ENCODE results near the gene SLC13A2. TPM values are rescaled to one million over a fixed set of nuclear protein-coding genes. Genes with fewer than 3 reads are reported as not detected.

Gene SLC13A2
- total and polyA plus RNA-seq, 2 experiments from 2014 or later, result not detected

DNA sequence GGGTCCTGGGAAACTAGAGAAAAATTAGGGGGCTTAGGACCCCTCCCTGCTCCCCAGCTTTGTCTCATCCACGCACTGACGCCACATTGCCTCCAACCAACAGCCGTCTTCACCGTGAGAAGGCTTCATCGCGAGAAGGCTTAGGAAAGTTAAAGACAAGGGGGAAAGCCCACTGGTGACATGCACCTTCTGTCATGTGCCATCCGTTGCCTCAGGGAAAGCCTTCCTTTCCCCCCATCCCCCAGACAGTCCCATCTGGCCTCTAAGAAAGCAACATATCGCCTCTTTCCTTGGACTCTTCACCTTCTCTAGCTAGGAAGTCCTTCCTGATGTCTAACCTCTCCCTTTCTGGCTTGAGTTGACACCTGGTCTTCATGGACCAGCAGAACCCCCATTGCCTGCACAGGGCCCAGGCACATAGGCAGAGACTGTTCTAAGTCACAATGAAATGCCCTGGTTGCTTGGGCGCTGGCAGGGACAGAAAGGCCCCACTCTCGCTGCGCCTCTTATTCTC is 34.8 kb downstream of the SLC13A2 start (continued):
- TF ChIP-seq, protein P1, sequence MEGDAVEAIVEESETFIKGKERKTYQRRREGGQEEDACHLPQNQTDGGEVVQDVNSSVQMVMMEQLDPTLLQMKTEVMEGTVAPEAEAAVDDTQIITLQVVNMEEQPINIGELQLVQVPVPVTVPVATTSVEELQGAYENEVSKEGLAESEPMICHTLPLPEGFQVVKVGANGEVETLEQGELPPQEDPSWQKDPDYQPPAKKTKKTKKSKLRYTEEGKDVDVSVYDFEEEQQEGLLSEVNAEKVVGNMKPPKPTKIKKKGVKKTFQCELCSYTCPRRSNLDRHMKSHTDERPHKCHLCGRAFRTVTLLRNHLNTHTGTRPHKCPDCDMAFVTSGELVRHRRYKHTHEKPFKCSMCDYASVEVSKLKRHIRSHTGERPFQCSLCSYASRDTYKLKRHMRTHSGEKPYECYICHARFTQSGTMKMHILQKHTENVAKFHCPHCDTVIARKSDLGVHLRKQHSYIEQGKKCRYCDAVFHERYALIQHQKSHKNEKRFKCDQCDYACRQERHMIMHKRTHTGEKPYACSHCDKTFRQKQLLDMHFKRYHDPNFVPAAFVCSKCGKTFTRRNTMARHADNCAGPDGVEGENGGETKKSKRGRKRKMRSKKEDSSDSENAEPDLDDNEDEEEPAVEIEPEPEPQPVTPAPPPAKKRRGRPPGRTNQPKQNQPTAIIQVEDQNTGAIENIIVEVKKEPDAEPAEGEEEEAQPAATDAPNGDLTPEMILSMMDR (conservative IDR thresholded peaks at IDR 0.05; ENCODE audit: low read depth in 2 of 2), result no peak
- TF ChIP-seq EZH2phosphoT487 (IDR thresholded peaks at IDR 0.05; ENCODE audit: unreplicated experiment), result no peak
- TF ChIP-seq JUNB (IDR thresholded peaks at IDR 0.05; ENCODE audit: unreplicated experiment), result no peak
- TF ChIP-seq EZH2 (IDR thresholded peaks at IDR 0.05; ENCODE audit: low read depth, unreplicated experiment), result no peak
- no peak for TF ChIP-seq ZNF114 (CRISPR knock-in tag; IDR thresholded peaks at IDR 0.05)
- TF ChIP-seq, protein P2, sequence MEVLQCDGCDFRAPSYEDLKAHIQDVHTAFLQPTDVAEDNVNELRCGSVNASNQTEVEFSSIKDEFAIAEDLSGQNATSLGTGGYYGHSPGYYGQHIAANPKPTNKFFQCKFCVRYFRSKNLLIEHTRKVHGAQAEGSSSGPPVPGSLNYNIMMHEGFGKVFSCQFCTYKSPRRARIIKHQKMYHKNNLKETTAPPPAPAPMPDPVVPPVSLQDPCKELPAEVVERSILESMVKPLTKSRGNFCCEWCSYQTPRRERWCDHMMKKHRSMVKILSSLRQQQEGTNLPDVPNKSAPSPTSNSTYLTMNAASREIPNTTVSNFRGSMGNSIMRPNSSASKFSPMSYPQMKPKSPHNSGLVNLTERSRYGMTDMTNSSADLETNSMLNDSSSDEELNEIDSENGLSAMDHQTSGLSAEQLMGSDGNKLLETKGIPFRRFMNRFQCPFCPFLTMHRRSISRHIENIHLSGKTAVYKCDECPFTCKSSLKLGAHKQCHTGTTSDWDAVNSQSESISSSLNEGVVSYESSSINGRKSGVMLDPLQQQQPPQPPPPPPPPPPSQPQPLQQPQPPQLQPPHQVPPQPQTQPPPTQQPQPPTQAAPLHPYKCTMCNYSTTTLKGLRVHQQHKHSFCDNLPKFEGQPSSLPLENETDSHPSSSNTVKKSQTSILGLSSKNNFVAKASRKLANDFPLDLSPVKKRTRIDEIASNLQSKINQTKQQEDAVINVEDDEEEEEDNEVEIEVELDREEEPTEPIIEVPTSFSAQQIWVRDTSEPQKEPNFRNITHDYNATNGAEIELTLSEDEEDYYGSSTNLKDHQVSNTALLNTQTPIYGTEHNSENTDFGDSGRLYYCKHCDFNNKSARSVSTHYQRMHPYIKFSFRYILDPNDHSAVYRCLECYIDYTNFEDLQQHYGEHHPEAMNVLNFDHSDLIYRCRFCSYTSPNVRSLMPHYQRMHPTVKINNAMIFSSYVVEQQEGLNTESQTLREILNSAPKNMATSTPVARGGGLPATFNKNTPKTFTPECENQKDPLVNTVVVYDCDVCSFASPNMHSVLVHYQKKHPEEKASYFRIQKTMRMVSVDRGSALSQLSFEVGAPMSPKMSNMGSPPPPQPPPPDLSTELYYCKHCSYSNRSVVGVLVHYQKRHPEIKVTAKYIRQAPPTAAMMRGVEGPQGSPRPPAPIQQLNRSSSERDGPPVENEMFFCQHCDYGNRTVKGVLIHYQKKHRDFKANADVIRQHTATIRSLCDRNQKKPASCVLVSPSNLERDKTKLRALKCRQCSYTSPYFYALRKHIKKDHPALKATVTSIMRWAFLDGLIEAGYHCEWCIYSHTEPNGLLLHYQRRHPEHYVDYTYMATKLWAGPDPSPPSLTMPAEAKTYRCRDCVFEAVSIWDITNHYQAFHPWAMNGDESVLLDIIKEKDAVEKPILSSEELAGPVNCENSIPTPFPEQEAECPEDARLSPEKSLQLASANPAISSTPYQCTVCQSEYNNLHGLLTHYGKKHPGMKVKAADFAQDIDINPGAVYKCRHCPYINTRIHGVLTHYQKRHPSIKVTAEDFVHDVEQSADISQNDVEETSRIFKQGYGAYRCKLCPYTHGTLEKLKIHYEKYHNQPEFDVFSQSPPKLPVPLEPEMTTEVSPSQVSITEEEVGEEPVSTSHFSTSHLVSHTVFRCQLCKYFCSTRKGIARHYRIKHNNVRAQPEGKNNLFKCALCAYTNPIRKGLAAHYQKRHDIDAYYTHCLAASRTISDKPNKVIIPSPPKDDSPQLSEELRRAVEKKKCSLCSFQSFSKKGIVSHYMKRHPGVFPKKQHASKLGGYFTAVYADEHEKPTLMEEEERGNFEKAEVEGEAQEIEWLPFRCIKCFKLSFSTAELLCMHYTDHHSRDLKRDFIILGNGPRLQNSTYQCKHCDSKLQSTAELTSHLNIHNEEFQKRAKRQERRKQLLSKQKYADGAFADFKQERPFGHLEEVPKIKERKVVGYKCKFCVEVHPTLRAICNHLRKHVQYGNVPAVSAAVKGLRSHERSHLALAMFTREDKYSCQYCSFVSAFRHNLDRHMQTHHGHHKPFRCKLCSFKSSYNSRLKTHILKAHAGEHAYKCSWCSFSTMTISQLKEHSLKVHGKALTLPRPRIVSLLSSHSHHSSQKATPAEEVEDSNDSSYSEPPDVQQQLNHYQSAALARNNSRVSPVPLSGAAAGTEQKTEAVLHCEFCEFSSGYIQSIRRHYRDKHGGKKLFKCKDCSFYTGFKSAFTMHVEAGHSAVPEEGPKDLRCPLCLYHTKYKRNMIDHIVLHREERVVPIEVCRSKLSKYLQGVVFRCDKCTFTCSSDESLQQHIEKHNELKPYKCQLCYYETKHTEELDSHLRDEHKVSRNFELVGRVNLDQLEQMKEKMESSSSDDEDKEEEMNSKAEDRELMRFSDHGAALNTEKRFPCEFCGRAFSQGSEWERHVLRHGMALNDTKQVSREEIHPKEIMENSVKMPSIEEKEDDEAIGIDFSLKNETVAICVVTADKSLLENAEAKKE (CRISPR knock-in tag; IDR thresholded peaks at IDR 0.05), result no peak
- no peak for TF ChIP-seq STAT1 (IDR thresholded peaks at IDR 0.05; ENCODE audit: unreplicated experiment)

DNA sequence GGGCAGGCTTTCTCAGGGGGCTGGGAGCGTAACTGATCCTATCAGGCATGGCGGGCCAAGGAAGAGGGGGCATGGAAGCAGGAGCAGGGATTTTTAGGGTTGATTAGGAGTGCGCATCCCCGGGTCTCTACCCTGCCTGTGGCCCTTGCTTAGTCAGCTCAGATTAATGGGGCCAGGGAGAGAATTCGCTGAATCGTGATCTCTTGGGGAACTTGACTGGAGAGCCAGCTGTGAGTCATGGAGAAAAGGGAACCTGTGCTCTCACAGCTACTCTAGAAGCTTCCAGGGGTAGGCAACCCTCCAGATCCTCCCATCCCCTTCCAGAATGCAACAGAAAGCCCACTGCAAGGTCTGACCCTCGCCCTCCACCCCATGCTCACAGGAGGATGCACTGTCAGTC is 36.3 kb downstream of the SLC13A2 start:
- no peaks in the 10 kb centered on the region for H4K20me1 ChIP-seq (replicated peaks; ENCODE audit: insufficient read depth)
- H3K27ac ChIP-seq (ENCODE audit: low read depth), result no peak overlapping the region
- 0 out of 2 replicates have a peak, but pooled peaks cover 6% of the 10 kb centered on the region for H3K27me3 ChIP-seq (ENCODE audit: insufficient read depth)
- H3F3A ChIP-seq (replicated peaks; ENCODE audit: low read depth), result no peaks in the 10 kb centered on the region
- H3K9me2 ChIP-seq (ENCODE audit: insufficient read depth), result no peaks in the 10 kb centered on the region
- Mint-ChIP-seq H3K4me1 (peaks cover 18% of the 10 kb centered on the region), H3K27me3 (ENCODE audit: insufficient read depth, low read depth, poor library complexity) (peaks cover 11% of the 10 kb centered on the region), H3K27ac (no peak overlapping the region), H3K4me3 (no peak overlapping the region), H3K9me3 (no peaks in the 10 kb centered on the region), H3K36me3 (ENCODE audit: low read depth) (no peaks in the 10 kb centered on the region)
- no peak for DNase-seq (ENCODE audit: low spot score)
- no peaks in the 10 kb centered on the region for H3K36me3 ChIP-seq (ENCODE audit: insufficient read depth)
- no peak overlapping the region for H2AFZ ChIP-seq
- peaks cover 15% of the 10 kb centered on the region; the same call in 1 of the 2 replicates for H3K4me1 ChIP-seq (ENCODE audit: insufficient read depth)
- ATAC-seq, result no peak
- no peaks in the 10 kb centered on the region for H3K79me2 ChIP-seq (replicated peaks; ENCODE audit: insufficient read depth)
- no peak overlapping the region for H3K4me3 ChIP-seq
- no peak overlapping the region for H3K4me2 ChIP-seq
- TF ChIP-seq ZNF331 (CRISPR knock-in tag; IDR thresholded peaks at IDR 0.05; ENCODE audit: low read depth) (no peak), NANOG (IDR thresholded peaks at IDR 0.05; ENCODE audit: borderline replicate concordance) (no peak), JUNB (IDR thresholded peaks at IDR 0.05; ENCODE audit: unreplicated experiment) (no peak), EZH2 (IDR thresholded peaks at IDR 0.05; ENCODE audit: low read depth, unreplicated experiment) (no peak)
- TF ChIP-seq, protein P1 (conservative IDR thresholded peaks at IDR 0.05; ENCODE audit: low read depth in 2 of 2), result no peak

All from GM23338 (cell line).